Esophagus mucosa (tissue), 1 donor: ENCODE measurements around the gene RBMX. TPM values are rescaled to one million over a fixed set of nuclear protein-coding genes. Genes with fewer than 3 reads are reported as not detected.

Source experiments
- ATAC-seq: fragments of 200-7000 bp; cut with Tn5 transposase; one replicate; pipeline ENCODE4 v1.9.1; 2020
- total RNA-seq: library from RNA; stranded (reverse); gene quantifications from one replicate; pipeline ENCODE4 v1.2.4, GENCODE V29; 2023
- donor health status: DM: yes; HTN: yes; CAD: no.

Gene RBMX
- total RNA-seq, 1 donor from 2014 or later, result 103 TPM

DNA sequence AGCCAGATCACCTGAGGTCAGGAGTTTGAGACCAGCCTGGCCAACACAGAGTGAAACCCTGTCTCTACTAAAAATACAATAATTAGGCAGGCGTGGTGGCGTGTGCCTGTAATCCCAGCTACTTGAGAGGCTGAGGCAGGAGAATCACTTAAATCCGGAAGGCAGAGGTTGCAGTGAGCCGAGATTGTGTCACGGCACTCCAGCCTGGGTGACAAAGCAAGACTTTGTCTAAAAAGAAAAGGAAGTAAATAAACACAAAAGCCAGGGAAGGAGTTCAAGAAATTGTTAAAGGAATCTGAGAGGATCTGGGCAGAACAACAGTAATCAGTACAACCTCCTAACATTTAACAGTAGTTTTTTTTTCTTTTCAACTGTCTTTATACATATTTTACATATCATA is 51.1 kb downstream of the RBMX start:
- no peak for ATAC-seq

DNA sequence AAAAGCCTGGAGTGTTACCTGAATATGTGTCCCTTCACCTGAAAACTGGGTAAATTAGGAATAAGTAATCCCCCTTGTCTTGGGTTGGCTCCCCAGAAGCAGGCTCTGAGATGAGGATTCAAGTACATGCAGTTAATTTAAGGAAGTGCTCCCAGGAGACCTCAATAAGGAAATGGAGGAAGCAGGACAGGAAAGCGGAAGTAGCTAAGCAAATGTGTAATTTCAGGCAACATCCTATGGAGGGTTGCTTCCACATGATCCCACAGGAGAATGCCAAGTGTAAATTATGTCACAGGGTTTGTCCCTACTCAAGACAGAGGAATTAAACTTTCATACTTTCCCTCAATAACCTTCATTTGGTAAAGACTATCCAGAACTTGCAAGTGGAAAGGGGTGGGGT is 51.7 kb downstream of the RBMX start:
- no peak for ATAC-seq

DNA sequence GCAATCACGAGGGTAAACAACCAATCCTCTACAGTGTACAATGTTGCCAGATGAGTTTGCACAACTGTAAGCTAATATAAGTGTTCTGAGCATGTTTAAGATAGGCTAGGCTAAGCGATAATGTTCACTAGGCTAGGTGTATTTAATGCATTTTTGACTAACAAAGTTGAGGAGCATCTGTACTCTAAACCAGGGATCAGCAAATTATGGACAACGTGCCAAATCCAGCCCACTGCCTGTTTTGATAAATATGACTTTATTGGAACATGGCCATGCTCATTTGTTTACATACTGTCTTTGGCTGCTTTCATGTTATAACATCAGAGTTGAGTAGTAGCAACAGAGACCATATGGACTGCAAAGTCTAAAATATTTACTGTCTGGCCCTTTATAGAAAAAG is 53.5 kb downstream of the RBMX start:
- ATAC-seq, result no peak

DNA sequence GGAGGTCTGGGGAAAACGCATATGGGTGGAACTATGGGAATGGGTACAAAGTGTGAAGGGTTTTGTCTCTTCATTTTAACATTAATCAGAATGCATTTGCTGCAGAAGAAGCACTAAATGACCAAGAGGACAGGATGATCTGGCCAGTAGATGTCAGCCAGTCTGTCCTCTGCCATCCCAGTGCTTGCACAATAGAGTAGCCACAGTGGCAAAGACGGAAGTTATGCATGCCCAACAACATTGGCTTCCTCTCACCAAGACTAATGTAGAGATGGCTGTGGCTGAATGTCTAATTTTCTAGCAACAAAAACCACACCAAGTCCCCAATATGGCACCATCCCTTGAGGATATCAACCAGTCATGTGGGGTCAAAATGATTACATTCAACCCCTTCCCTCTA is 54.8 kb downstream of the RBMX start:
- no peak for ATAC-seq

Other genes with a start within 250 kb of the RBMX start
- not detected for gene CD40LG, start 232.6 kb downstream of the RBMX start, total RNA-seq
- 1.2 TPM for gene ARHGEF6, start 99.8 kb downstream of the RBMX start, total RNA-seq
- gene GPR101, start 153.3 kb upstream of the RBMX start, total RNA-seq, result not detected